ENCODE data around the gene PLA2G4A.
"Not testable (repeated sequence)": the region's sequence is repeated elsewhere in the genome, so short reads cannot be mapped to it uniquely, and the experiment has no call there.

PLA2G4A gene

GRCh38 chr1:186875896-186876835 lies 47.4 kb downstream of the PLA2G4A start:
- no peak for DNase-seq (ENCODE audit: low read depth in 2 of 2)

GRCh38 chr1:186878356-186878755 lies 49.6 kb downstream of the PLA2G4A start:
- DNase-seq (ENCODE audit: low read depth in 2 of 2) = no peak

GRCh38 chr1:186880982-186881381 lies 52.2 kb downstream of the PLA2G4A start:
- no peak for DNase-seq (ENCODE audit: low read depth in 2 of 2)

GRCh38 chr1:186882372-186883134 lies 53.8 kb downstream of the PLA2G4A start:
- no peak for DNase-seq (ENCODE audit: low read depth in 2 of 2)

GRCh38 chr1:186884251-186884650 lies 55.5 kb downstream of the PLA2G4A start:
- DNase-seq (ENCODE audit: low read depth in 2 of 2) = no peak

GRCh38 chr1:186887203-186887602 lies 58.5 kb downstream of the PLA2G4A start:
- no peak for DNase-seq (ENCODE audit: low read depth in 2 of 2)

- no peak for DNase-seq (ENCODE audit: low read depth in 2 of 2)
Measured at GRCh38 chr1:186888367-186888766, 59.6 kb downstream of the PLA2G4A start.

- no peak for DNase-seq (ENCODE audit: low read depth in 2 of 2)
Measured at GRCh38 chr1:186892936-186893335, 64.2 kb downstream of the PLA2G4A start.

- no peak for DNase-seq (ENCODE audit: low read depth in 2 of 2)
Measured at GRCh38 chr1:186894415-186894814, 65.7 kb downstream of the PLA2G4A start.

GRCh38 chr1:186896211-186896610 lies 67.5 kb downstream of the PLA2G4A start:
- no peak for DNase-seq (ENCODE audit: low read depth in 2 of 2)

GRCh38 chr1:186897008-186897407 lies 68.3 kb downstream of the PLA2G4A start:
- DNase-seq (ENCODE audit: low read depth in 2 of 2) = no peak

- no peak for DNase-seq (ENCODE audit: low read depth in 2 of 2)
Measured at GRCh38 chr1:186899577-186899976, 70.8 kb downstream of the PLA2G4A start.

GRCh38 chr1:186899977-186900376 lies 71.2 kb downstream of the PLA2G4A start:
- no peak for DNase-seq (ENCODE audit: low read depth in 2 of 2)

GRCh38 chr1:186900539-186901237 lies 71.9 kb downstream of the PLA2G4A start:
- DNase-seq (ENCODE audit: low read depth in 2 of 2) = no peak

GRCh38 chr1:186901631-186902030 lies 72.9 kb downstream of the PLA2G4A start:
- no peak for DNase-seq (ENCODE audit: low read depth in 2 of 2)

- no peak for DNase-seq (ENCODE audit: low read depth in 2 of 2)
Measured at GRCh38 chr1:186903374-186904136, 74.8 kb downstream of the PLA2G4A start.

GRCh38 chr1:186904361-186904760 lies 75.6 kb downstream of the PLA2G4A start:
- DNase-seq (ENCODE audit: low read depth in 2 of 2) = no peak

- DNase-seq (ENCODE audit: low read depth in 2 of 2) = no peak
Measured at GRCh38 chr1:186905561-186905960, 76.8 kb downstream of the PLA2G4A start.

- no peak for DNase-seq (ENCODE audit: low read depth in 2 of 2)
Measured at GRCh38 chr1:186915555-186915954, 86.8 kb downstream of the PLA2G4A start.

- DNase-seq (ENCODE audit: low read depth in 2 of 2) = not testable (repeated sequence)
Measured at GRCh38 chr1:186917106-186917786, 88.5 kb downstream of the PLA2G4A start.

- not testable (repeated sequence) for DNase-seq (ENCODE audit: low read depth in 2 of 2)
Measured at GRCh38 chr1:186921386-186921785, 92.6 kb downstream of the PLA2G4A start.

All from stimulated activated CD4-positive, alpha-beta T cell treated with anti-CD3 and anti-CD28 coated beads, Interleukin-4, amount 100 ng/mL, for 48 hours (primary cell).